Ascending aorta (tissue), 2 donors: ENCODE results near the gene C19orf73. TPM values are rescaled to one million over a fixed set of nuclear protein-coding genes. Genes with fewer than 3 reads are reported as not detected.

ENCODE experiments used
- DNase-seq, 2 donors: peaks; one replicate each; pipeline ENCODE4 v3.0.0-alpha.2; 2019; ENCODE audit warnings: low spot score in 2 of 2
- H3K27ac ChIP-seq, 2 donors: fragments of 200-600 bp; sonication (generic); one replicate each; pipeline ENCODE4 v1.5.1; 2016 to 2017; ENCODE audit warnings: mild to moderate bottlenecking in 1 of 2
- H3K27me3 ChIP-seq: fragments of 200-600 bp; sonication (generic); one replicate; pipeline ENCODE4 v1.5.1; 2017
- H3K36me3 ChIP-seq, 2 donors: fragments of 200-600 bp; sonication (generic); one replicate each; pipeline ENCODE4 v1.5.1; 2016
- H3K4me1 ChIP-seq, 2 donors: fragments of 200-600 bp; sonication (generic); one replicate each; pipeline ENCODE4 v1.5.1; 2016 to 2017; ENCODE audit warnings: mild to moderate bottlenecking in 1 of 2
- H3K4me3 ChIP-seq, 2 donors: fragments of 200-600 bp; sonication (generic); one replicate each; pipeline ENCODE4 v1.5.1; 2016 to 2017; ENCODE audit warnings: mild to moderate bottlenecking in 1 of 2
- H3K9me3 ChIP-seq, 2 donors: fragments of 200-600 bp; sonication (generic); one replicate each; pipeline ENCODE4 v1.5.1; 2016
- intact Hi-C: fragments of 100-400 bp; cut with DNase I; formaldehyde crosslinking; loops from one replicate; pipeline ENCODE4 v1.15.1; 2023
- total RNA-seq: library from RNA; depleted of rRNA; stranded (reverse); fragments of >200 nt; gene quantifications from one replicate; pipeline ENCODE4 v1.1.0, GENCODE V29; 2016
- TF ChIP-seq, protein P1 (sequence below), 3 experiments: fragments of 200-600 bp in 2 of 3; fragments of 450-650 bp in 1 of 3; sonication (generic) in 2 of 3; IDR thresholded peaks; one replicate each; pipeline ENCODE4 v1.5.1; 2016 to 2019; ENCODE audit warnings: antibody characterized with exemption in 3 of 3, mild to moderate bottlenecking in 1 of 3, moderate library complexity in 1 of 3

The C19orf73 gene
- total RNA-seq, 1 donor from 2014 or later, result not detected

DNA sequence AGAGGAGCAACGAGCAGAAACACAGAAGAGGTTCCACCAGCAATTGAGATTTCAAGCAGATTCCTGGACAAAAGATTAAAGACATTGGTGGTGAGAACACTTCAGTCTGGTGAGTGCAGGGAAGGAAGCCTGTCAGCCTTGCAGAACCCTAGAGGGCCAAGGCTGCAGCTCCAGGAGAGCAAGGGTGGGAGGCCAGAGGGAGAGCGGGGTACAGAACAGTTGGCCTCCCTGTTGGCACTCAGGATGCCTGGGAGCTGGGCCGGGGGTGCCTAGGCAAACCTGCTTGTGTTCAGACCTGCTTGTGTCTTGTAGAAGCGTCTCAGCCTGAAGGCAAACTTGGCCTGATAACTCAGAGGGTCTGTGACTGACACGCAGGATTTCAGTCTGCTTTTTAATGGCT lies 9.9 kb downstream of the C19orf73 start:
- intact Hi-C loops, result no loop called here
- H3K27me3 ChIP-seq, result no peaks in the 10 kb centered on the region
- no peak for DNase-seq
- no peaks in the 10 kb centered on the region for H3K9me3 ChIP-seq
- peaks cover 36 to 48% of the 10 kb centered on the region in 2 donors for H3K36me3 ChIP-seq
- H3K27ac ChIP-seq, result no peak overlapping the region
- H3K4me1 ChIP-seq, result peaks cover 0 to 9% of the 10 kb centered on the region in 2 donors
- H3K4me3 ChIP-seq, result no peak overlapping the region
- TF ChIP-seq, protein P1, sequence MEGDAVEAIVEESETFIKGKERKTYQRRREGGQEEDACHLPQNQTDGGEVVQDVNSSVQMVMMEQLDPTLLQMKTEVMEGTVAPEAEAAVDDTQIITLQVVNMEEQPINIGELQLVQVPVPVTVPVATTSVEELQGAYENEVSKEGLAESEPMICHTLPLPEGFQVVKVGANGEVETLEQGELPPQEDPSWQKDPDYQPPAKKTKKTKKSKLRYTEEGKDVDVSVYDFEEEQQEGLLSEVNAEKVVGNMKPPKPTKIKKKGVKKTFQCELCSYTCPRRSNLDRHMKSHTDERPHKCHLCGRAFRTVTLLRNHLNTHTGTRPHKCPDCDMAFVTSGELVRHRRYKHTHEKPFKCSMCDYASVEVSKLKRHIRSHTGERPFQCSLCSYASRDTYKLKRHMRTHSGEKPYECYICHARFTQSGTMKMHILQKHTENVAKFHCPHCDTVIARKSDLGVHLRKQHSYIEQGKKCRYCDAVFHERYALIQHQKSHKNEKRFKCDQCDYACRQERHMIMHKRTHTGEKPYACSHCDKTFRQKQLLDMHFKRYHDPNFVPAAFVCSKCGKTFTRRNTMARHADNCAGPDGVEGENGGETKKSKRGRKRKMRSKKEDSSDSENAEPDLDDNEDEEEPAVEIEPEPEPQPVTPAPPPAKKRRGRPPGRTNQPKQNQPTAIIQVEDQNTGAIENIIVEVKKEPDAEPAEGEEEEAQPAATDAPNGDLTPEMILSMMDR (IDR thresholded peaks at IDR 0.05), result no peak

DNA sequence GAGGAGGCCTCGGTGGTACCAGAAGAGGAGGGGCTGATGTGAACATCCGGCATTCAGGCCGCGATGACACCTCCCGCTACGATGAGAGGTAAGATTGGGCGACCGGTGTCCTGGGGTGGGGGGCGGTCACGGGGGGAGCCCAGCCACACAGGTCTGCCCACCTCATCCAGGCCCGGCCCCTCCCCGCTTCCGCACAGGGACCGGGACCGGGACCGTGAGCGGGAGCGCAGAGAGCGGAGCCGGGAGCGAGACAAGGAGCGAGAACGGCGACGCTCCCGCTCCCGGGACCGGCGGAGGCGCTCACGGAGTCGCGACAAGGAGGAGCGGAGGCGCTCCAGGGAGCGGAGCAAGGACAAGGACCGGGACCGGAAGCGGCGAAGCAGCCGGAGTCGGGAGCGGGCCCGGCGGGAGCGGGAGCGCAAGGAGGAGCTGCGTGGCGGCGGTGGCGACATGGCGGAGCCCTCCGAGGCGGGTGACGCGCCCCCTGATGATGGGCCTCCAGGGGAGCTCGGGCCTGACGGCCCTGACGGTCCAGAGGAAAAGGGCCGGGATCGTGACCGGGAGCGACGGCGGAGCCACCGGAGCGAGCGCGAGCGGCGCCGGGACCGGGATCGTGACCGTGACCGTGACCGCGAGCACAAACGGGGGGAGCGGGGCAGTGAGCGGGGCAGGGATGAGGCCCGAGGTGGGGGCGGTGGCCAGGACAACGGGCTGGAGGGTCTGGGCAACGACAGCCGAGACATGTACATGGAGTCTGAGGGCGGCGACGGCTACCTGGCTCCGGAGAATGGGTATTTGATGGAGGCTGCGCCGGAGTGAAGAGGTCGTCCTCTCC lies 11.1 kb downstream of the C19orf73 start:
- DNase-seq, result no peak
- intact Hi-C loops, result no loop called here
- Histone ChIP-seq H3K27me3 (no peaks in the 10 kb centered on the region), H3K4me1 (peaks cover 0 to 4% of the 10 kb centered on the region in 2 donors), H3K36me3 (peaks cover 47 to 60% of the 10 kb centered on the region in 2 donors), H3K4me3 (no peak overlapping the region), H3K27ac (no peak overlapping the region), H3K9me3 (no peaks in the 10 kb centered on the region)
- TF ChIP-seq, protein P1 (IDR thresholded peaks at IDR 0.05), result no peak

DNA sequence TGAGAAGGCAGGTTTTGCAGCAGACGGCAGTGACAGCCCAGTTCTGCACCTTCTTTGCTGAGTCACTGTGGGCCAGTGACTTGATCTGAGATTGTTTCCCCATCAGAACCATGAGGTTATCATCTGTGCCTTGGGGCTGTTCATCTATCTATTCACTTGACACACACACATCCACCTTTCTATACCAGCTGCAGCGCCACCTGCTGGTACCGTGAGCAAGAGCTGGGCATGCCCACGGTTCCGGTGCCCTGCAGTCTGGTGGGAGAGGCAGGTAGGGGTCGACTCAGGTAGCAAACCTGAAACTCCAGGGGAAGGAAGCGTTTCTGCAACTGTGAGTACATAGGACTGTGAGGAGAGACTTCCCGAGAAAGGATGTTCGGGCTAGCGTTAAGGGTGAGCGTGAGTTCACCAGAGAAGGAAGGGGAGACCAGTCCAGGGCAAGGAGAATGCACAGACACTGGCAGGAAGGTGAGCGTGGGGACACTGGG lies 12.3 kb downstream of the C19orf73 start:
- Histone ChIP-seq H3K4me3 (no peak overlapping the region), H3K36me3 (peaks cover 58 to 71% of the 10 kb centered on the region in 2 donors), H3K27ac (no peak overlapping the region), H3K9me3 (no peaks in the 10 kb centered on the region), H3K27me3 (no peaks in the 10 kb centered on the region), H3K4me1 (peaks cover 0 to 4% of the 10 kb centered on the region in 2 donors)
- intact Hi-C loops, result no loop called here
- no peak for DNase-seq
- TF ChIP-seq, protein P1 (IDR thresholded peaks at IDR 0.05), result peak; percentile 42 to 77 (median 68)

DNA sequence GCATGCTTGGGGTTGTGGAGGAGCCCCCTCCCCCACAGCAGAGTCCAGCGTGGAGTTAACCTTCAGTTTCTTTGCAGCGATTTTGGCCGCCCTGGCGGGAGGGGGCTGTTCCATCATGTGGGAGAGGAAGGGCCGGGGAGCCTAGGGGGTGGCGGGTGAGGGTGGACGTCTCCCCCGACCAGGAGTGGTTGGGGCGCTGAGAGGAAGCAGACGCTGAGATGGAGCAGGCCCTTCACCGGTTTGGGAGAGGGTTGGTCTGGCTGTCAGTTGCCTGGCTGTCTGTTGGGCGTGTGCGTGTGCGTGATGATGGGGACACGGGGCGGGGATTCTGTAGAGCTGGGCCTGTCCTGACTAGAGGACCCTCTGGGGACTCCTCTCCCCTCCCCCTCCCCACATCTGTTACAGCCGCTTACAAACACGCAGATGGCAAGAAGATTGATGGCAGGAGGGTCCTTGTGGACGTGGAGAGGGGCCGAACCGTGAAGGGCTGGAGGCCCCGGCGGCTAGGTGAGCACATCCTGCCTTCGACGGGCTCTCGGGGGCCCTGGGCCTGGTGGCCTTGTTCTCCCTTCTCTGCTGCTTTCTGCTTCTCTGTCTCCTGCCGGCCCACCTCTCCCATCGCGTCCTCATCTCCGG lies 14.6 kb downstream of the C19orf73 start:
- Histone ChIP-seq H3K9me3 (no peaks in the 10 kb centered on the region), H3K27ac (no peak overlapping the region), H3K27me3 (no peaks in the 10 kb centered on the region), H3K36me3 (peaks cover 80 to 94% of the 10 kb centered on the region in 2 donors), H3K4me3 (no peak overlapping the region), H3K4me1 (no peaks in the 10 kb centered on the region)
- TF ChIP-seq, protein P1 (IDR thresholded peaks at IDR 0.05), result no peak
- DNase-seq, result no peak
- intact Hi-C loops, result no loop called here

DNA sequence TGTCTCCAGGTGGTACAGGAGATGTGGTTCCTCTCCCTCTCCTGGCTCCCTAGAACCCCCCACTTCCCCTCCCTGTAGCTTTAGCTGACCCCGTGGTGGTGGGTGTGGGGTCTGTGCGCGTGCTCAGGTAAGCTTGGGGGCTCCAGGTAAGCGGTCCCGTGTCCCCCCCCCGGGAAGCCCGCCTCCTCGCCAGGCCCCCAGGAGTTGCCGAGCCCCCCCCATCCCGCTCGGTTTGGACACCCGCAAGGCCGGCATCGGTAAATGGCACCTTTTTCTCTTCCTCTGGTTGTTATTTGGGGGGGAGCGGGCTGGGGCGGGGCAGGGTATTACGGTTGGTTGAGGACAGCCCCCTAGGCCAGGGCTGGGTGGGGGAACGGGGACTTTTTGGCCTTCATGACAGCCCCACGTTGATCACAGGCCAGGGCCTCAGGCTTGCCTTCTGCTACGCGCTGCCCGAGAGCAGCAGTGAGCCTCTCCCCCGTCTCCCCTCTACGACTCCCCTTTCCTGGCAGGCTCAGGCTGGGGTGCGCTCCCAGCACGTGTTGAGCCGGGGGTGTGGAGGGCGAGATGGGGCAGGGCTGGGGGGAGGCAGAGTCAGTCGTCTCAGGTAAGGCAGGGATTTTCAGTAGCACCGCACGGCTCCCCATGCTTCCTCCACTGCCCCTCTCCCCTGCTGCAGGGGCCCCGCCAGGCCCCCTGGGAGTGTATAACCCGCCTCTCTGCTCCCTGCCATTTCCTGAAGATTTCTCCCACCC lies 15.4 kb downstream of the C19orf73 start:
- Histone ChIP-seq H3K4me3 (no peak overlapping the region), H3K27me3 (no peaks in the 10 kb centered on the region), H3K9me3 (no peaks in the 10 kb centered on the region), H3K27ac (no peak overlapping the region), H3K36me3 (peaks cover 87 to 99% of the 10 kb centered on the region in 2 donors), H3K4me1 (no peaks in the 10 kb centered on the region)
- TF ChIP-seq, protein P1 (IDR thresholded peaks at IDR 0.05), result no peak
- intact Hi-C loops, result no loop called here
- DNase-seq, result no peak
